ENCODE data around the gene HSDL2.

Gene HSDL2

DNA sequence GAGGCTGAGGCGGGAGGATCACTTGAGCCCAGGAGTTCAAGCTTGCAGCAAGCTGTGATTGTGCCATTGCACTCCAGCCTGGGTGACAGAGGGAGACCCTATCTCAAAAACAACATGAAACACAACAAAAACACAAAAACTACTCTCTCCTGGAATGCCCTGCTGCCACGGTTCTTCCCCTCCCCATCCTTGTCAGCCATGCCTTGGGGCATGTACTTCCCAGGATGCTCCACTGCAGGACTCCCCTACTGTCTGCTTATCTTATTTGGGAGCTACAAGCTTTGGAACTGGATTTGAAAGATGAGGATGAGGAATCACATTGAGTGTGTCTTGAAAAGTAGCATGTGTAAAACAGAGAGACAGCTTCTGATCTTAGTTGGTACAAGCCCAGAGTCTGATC is 66.6 kb downstream of the HSDL2 start:
- DNase-seq (ENCODE audit: low read depth in 2 of 2): no peak

GRCh38 chr9:112447283-112447761 is 67.4 kb downstream of the HSDL2 start:
- no peak for DNase-seq (ENCODE audit: low read depth in 2 of 2)

DNA sequence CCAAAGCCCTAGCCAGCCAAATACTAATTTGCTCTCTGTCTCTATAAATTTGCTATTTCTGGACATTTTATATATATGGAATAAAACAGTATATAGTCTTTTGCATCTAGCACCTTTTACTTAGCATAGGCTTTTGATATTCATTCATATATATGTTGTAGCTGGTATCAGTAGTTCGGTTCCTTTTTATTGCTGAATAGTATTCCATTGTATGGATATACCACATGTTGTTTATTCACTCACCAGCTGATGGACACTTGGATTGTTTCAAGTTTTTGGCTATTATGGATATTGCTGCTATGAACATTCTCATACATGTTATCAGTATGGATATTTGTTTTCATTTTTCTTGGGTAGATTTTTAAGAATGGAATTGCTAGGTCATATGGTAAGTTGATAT is 82.9 kb downstream of the HSDL2 start:
- no peak for DNase-seq (ENCODE audit: low read depth in 2 of 2)

GRCh38 chr9:112465352-112465751 is 85.4 kb downstream of the HSDL2 start:
- DNase-seq (ENCODE audit: low read depth in 2 of 2): no peak

- no peak for DNase-seq (ENCODE audit: low read depth in 2 of 2)
Observed at GRCh38 chr9:112472996-112473395, 93.1 kb downstream of the HSDL2 start.

DNA sequence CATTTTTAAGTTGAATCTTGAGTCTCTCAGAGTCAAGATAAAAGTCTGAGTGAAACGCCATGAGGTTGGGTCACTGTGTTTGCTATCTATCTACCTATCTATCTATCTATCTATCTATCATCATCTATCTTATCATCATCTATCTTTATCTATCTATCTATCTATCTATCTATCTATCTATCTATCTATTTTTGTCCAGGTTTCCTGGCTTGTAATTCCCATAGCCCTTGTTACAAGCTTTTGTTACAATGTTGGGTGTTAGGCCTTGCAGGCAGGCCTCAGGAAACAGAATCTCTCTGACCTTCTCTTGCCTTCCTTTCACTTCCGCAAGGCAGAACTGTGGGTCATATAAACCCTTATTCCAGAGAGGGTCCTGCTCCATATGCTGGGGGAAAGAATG is 94.1 kb downstream of the HSDL2 start:
- DNase-seq (ENCODE audit: low read depth in 2 of 2): no peak

DNA sequence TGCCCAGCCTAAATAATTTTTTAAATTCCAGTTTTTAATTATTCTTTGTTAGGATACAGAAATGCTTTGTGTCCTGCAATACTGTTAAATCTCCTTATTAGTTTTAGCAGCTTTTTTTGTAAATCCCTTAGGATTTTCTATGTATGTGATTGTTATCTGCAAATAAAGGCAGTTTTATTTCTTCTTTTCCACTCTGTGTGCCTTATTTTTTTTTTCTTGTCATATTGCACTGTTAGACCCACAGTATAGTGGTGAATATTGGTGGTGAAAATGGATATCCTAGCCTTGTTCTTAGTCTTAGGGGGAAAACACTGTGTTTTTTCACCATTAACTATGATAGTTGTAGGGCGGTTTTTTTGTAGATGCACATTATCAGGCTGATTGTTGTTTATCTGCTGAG is 95.4 kb downstream of the HSDL2 start:
- DNase-seq (ENCODE audit: low read depth in 2 of 2): no peak

- DNase-seq (ENCODE audit: low read depth in 2 of 2): no peak
Observed at GRCh38 chr9:112477330-112477729, 97.4 kb downstream of the HSDL2 start.

DNA sequence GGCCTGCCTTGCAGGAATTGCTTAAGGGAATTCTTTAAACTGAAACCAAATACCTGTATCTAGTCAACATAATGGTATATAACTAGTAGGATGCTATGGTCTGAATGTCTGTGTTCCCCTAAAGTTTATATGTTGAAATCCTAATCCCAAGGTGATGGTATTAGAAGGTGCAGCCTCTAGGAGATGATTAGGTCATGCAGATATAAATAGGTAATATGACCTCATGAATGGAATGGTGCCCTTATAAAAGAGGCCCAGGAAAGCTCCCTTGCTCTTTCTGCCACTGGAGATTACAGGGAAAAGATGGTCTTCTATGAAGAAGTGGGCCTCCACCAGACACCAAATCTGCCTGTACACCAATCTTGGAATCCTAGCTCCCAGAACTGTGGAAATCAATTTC is 99.3 kb downstream of the HSDL2 start:
- no peak for DNase-seq (ENCODE audit: low read depth in 2 of 2)

GRCh38 chr9:112484607-112485006 is 104.7 kb downstream of the HSDL2 start:
- no peak for DNase-seq (ENCODE audit: low read depth in 2 of 2)

DNA sequence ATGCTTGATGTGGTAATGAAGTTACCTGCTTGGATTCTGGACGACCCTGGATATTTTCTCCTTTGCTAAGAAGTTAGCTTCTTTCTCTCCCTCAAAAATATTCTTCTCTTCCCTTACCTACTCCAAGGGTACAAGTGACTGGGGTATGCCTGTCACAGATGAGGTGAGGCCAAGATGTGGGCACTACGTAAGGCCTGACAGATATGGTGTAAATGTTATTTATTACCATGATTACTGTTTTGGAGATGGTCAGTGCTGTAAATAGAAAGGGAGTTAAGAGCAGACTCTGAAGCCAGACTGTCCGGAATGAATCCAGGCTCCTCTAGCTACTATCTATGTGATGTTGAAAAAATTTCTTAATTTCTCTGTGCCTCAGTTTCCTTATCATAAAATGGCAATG is 105.7 kb downstream of the HSDL2 start:
- no peak for DNase-seq (ENCODE audit: low read depth in 2 of 2)

- peak; percentile 84 to 85 for DNase-seq (ENCODE audit: low read depth in 2 of 2)
Observed at GRCh38 chr9:112486221-112487007, 106.5 kb downstream of the HSDL2 start, which contains the start of gene KIAA1958. Gene KIAA1958, plus strand, starts transcription at chr9:112486827. Its CDS starts 87,254 bp downstream, at chr9:112574081.

DNA sequence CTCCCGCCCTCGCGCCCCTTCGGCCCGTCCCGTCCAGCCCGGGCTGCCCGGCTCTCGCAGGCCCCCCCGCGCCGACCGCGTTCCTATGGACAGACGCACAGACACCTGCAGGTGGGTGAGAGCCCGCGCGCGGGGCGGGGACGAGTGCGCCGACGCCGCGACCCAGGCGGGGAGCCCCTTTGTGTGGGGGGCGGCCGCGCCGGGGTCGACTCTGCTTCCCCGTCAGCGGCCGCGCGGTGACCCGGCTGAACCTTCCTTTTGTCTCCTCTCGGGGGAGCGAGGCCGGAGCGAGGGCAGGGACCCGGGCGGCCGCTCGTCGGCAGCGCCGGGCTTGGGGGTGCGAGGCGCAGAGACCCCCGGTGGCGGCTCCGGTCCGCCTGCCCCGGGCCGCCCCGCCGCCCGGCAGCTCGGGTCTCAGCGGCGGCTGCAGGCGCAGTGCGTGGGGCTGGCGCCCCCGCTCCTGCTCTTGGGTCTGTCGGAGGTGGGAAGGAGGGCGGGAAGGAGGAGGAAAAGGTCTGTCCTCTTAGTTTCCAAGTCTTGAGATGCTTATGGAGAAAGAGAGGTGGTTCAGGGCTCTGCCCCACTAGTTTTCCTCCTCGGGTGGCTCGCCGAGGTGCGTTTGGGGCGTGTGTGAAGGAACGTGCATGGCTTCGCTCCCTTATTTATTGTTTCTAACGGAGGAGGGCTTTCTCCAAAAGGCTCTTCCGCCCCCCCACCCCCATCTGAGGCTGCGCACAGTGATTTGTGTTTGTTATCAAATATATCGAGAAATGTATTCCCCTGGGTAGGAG is 107.3 kb downstream of the HSDL2 start:
- peak; percentile 15 to 33 for DNase-seq (ENCODE audit: low read depth in 2 of 2)

- DNase-seq (ENCODE audit: low read depth in 2 of 2): no peak
Observed at GRCh38 chr9:112487799-112488340, 108.0 kb downstream of the HSDL2 start.

GRCh38 chr9:112489039-112489546 is 109.2 kb downstream of the HSDL2 start:
- DNase-seq (ENCODE audit: low read depth in 2 of 2): no peak

- DNase-seq (ENCODE audit: low read depth in 2 of 2): no peak
Observed at GRCh38 chr9:112489876-112490666, 110.2 kb downstream of the HSDL2 start.

GRCh38 chr9:112493393-112494137 is 113.7 kb downstream of the HSDL2 start:
- no peak for DNase-seq (ENCODE audit: low read depth in 2 of 2)

GRCh38 chr9:112494153-112494552 is 114.2 kb downstream of the HSDL2 start:
- no peak for DNase-seq (ENCODE audit: low read depth in 2 of 2)

DNA sequence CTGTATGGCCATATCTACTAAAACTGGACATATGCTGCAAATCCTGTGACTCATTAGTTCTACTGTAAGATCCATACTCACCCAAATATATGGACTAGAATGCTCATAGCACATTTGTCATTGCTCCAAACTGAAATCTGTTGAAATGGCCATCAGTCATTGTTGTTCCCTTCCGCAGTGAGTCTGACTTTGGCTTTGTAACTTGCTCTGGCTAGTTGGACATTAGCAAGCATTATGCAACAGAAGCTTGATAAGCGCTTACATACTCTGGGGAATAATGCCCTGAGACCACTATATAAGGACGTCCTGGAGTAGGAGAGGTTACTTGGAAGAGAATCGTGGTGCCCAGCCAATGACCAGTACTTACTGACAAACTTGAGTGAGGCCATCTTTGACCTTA is 115.7 kb downstream of the HSDL2 start:
- no peak for DNase-seq (ENCODE audit: low read depth in 2 of 2)

DNA sequence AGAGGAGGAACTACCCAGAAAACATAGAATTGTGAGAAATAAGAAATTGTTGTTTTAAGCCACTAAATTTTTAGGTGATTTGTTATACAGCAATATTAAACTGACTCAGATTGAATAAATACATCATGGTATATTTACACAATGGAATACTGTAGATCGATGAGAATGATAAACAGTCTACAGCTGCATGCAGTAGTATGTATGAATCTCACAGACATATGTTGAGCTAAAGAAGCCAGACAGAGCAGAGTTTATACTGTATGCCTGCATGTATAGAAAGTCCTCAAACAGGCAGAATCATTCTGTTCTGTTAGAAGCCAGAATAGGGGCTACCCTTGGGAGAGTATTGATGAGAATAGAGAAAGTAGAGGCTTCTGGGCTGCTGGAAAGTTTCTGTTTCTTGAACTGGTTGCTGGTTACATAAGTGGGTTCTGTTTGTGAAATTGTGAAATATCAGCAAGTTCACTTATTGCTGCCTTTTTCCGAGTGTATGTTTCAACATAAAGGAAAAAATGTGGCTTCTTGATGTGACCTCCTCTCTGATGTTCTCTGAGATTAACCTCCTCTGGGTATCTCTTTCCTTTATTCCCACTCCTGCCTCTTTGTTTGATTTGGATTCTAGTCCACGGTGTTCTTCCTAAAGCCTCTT is 116.3 kb downstream of the HSDL2 start:
- DNase-seq (ENCODE audit: low read depth in 2 of 2): no peak

Measured in stimulated activated CD4-positive, alpha-beta T cell treated with anti-CD3 and anti-CD28 coated beads, Interleukin-15, amount 100 ng/mL, for 48 hours (primary cell).